Activated CD4-positive, alpha-beta T cell treated with anti-CD3 and anti-CD28 coated beads for 48 hours (primary cell): Measurements from ENCODE around the gene PSME1.

Experiments
- DNase-seq: peaks from one replicate; pipeline ENCODE4 v3.0.0-alpha.2; 2020

Gene PSME1

DNA sequence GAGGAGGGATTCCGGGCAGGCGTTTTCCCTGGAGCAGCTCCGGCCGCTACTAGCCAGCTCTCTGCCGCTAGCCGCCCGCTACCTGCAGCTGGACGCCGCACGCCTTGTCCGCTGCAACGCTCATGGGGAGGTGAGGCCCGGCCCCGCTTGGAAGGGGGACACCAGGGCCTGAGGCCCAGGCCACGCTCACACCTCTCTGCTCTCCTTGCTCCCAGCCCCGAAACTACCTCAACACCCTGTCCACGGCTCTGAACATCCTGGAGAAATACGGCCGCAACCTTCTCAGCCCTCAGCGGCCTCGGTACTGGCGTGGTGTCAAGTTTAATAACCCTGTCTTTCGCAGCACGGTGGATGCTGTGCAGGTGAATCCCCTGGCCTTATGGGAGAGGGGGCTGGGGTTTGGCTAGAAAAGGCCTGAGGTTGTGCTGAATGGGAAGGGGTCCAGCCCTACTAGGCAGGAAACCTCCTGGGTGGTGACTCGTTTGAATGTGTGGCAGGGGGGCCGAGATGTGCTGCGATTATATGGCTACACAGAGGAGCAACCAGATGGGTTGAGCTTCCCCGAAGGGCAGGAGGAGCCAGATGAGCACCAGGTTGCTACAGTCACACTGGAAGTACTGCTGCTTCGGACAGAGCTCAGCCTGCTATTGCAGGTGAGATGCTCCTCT is 11.9 kb downstream of the PSME1 start:
- DNase-seq: peak; percentile 21

DNA sequence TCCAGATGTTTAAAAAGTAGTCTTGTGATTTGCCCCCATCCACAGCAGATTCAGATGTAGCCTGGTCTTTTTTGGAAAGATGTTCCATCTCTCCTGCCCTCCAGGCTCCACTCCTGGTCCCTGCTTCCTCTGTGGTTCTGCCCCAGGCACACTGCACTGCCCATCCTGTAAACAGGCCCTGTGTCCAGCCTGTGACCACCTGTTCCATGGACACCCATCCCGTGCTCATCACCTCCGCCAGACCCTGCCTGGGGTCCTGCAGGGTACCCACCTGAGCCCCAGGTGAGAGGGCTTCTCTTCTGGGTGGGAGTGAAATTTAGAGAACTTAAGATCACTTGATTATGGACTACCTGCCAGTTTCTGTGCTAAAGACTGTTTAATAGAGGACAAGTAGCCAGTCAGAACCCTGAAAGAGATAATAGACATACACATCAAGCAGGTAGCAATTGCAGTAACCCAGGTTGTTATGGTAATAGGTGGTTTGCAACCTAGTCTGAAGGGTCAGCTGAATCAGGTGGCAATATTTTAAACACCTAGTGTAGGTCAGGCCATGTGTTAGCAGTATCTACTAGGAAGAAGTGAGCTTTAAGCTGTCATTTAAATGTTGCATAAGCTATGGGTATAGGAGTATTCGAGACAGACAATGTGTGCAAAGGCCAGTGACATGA is 13.4 kb downstream of the PSME1 start:
- no peak for DNase-seq

DNA sequence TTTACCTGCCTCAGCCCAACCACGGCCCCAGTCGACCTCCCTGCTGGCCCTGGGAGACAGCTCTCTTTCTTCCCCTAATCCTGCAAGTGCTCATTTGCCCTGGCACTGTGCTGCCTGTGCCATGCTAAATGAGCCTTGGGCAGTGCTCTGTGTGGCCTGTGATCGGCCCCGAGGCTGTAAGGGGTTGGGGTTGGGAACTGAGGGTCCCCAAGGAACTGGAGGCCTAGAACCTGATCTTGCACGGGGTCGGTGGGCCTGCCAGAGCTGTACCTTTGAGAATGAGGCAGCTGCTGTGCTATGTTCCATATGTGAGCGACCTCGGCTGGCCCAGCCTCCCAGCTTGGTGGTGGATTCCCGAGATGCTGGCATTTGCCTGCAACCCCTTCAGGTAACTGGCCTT is 14.1 kb downstream of the PSME1 start:
- DNase-seq: no peak

DNA sequence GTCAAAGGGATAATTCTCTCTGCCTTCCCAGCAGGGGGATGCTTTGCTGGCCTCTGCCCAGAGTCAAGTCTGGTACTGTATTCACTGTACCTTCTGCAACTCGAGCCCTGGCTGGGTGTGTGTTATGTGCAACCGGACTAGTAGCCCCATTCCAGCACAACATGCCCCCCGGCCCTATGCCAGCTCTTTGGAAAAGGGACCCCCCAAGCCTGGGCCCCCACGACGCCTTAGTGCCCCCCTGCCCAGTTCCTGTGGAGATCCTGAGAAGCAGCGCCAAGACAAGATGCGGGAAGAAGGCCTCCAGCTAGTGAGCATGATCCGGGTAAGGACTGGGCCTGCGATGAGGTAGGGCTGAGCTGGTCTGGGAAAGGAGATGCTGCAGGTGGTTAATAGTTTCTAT is 14.6 kb downstream of the PSME1 start:
- no peak for DNase-seq

DNA sequence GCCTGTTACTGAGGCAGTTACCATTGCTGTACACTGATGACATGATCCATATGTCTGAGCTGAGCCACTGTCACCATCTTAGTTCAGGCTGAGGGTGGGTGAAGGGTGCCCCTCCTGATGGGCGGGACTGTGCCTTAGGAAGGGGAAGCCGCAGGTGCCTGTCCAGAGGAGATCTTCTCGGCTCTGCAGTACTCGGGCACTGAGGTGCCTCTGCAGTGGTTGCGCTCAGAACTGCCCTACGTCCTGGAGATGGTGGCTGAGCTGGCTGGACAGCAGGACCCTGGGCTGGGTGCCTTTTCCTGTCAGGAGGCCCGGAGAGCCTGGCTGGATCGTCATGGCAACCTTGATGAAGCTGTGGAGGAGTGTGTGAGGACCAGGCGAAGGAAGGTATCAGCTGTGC is 15.0 kb downstream of the PSME1 start:
- no peak for DNase-seq

DNA sequence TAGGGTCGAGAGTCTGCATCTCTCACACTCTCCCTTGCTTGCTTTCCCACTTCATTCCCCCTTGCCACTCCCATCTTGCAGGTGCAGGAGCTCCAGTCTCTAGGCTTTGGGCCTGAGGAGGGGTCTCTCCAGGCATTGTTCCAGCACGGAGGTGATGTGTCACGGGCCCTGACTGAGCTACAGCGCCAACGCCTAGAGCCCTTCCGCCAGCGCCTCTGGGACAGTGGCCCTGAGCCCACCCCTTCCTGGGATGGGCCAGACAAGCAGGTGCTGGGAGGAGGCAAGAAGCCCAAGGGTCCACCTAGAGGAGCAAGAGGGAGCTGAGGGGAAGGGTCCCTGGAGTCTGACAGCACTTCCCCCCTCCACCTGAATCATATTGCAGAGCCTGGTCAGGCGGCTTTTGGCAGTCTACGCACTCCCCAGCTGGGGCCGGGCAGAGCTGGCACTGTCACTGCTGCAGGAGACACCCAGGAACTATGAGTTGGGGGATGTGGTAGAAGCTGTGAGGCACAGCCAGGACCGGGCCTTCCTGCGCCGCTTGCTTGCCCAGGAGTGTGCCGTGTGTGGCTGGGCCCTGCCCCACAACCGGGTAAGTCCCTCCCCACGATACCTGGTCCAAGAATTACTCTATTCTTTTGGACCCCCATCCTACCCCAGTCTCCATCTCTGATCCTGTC is 15.5 kb downstream of the PSME1 start:
- DNase-seq: no peak

DNA sequence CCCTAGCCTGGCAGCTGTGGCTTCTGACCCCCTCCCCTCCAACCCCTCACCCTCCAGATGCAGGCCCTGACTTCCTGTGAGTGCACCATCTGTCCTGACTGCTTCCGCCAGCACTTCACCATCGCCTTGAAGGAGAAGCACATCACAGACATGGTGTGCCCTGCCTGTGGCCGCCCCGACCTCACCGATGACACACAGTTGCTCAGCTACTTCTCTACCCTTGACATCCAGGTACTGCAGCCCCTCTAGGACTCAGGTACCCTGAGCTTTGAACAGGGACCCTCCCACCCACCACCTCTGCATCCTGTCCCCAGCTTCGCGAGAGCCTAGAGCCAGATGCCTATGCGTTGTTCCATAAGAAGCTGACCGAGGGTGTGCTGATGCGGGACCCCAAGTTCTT is 19.1 kb downstream of the PSME1 start:
- DNase-seq: no peak

DNA sequence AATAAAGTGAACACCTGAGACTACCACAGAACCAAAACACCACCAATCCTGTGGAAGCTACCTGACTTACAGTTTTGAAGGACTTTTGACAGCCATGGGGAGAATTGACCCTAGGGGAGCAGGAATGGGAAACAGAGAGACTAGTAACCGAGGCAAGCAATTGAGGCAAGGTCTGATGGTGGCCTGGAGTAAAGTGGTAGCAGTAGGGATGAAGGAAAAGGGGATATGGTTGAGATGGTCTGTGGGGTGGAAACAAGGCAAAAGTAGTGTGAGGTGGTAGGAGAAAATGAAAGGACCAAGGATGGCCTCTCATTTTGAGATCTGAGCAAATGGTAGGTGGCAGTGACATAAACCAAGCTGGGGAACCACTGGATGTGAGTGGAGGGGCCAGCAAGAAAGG is 20.8 kb downstream of the PSME1 start:
- no peak for DNase-seq

DNA sequence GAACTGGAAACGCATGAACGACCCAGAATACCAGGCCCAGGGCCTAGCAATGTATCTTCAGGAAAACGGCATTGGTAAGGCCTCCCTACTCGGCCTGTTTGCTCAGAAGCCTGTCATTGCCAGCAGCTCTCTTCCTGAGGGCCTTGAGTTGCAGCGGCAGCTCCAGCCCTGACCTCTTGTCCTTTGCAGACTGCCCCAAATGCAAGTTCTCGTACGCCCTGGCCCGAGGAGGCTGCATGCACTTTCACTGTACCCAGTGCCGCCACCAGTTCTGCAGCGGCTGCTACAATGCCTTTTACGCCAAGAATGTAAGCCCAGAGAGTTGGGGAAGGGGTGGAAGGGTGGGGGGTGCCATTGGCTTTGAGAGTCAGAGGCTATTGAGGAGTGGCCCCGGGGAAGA is 21.3 kb downstream of the PSME1 start:
- DNase-seq: no peak

DNA sequence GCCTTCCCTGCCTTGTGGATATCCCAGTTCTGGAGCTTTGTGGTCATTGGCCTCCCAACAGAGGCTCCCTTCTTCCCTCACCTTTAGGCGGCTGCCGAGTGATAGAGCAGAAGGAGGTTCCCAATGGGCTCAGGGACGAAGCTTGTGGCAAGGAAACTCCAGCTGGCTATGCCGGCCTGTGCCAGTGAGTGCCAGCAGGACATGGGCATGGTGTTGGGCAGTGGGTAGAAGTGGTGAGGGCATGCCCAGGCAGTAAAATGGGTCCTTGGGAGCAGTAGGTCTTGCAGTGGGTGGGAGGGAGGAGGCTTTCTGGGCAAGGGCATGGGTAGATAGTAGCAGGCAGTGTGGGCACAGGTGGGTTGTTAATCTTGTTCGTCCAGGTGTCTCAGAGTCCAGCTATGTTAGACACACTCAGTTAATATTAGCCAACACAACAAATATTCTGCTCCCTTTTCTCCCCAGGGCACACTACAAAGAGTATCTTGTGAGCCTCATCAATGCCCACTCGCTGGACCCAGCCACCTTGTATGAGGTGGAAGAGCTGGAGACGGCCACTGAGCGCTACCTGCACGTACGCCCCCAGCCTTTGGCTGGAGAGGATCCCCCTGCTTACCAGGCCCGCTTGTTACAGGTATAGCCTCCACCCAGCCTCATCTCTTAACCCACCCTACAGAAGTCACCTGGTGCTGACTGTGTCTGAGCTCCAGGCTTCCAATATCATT is 23.9 kb downstream of the PSME1 start:
- DNase-seq: no peak

DNA sequence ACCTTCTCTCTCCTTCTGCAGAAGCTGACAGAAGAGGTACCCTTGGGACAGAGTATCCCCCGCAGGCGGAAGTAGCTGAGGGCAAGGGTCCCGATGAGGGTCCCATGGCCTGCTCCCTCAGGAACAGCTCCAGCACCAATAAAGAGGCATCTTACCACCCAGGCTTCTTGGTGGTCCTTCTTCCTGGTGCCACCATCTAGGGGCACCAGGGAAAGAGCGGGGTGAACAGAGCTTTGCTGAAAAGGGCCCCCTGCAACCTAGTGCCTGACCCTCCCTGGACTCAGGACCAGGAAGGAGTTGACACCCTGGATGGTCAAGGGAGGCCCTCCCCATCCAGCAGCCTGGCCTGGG is 24.5 kb downstream of the PSME1 start:
- no peak for DNase-seq

DNA sequence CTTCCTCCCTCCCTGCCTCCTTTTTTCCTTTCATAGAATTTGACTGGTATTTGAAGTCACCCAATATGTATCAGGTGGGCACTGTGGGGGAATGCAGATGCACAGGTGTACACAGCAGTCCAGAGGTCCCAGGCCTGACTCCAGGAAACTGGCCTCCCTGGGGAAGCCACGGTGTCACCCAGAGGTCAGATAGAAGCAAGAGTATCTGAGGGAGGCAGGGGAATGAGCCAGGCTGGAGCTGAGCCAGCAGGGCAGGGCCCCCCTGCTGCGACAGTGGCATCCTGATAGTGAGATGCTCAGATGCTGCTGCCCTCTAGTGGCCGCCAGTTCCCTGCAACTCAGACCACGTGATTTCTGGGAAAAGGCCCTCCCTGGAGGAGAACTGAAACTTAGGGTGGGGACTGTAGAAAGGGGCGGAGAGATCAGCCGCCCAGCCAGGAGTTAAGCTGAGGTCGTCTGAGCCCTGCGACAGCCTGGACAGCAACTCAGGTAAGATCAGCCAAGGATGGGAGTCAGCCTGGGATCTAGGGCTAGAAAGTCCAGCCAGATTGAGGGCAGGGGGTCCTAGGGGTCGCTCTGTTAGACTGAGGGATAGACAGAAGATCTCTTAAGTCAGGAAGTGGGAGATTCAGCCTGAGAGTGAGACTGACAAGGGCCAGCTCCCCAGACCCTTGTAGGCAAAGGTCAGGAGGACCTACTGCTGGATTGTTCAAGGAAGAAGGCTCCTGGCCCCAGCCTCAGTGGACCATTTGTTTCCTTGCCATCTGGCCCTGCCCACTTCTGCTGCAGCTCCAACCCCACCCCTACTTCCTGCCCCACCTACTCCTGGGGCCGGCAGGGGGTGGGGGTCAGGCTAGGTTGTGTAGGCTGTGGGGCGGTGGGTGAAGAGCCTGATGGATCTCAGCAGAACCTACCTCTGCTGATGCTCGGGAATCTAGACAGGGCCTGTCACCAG is 25.1 kb downstream of the PSME1 start, which contains the start of gene IRF9:
IRF9 (plus strand) TSS at position 416 of the 955 bp plus-strand sequence. CDS start 880 bp downstream, outside the sequence.
- peak; percentile 98 for DNase-seq

DNA sequence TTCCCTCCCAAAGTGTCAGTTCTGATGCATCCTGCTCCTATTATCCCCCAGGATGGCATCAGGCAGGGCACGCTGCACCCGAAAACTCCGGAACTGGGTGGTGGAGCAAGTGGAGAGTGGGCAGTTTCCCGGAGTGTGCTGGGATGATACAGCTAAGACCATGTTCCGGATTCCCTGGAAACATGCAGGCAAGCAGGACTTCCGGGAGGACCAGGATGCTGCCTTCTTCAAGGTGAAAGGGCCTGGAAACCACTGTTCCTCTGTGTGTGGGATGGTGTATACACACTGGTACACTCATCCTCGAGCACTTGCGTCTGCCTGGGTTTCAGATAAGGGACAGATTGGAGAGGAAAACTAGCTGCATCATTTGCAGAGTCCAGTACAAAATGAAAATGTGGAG is 26.1 kb downstream of the PSME1 start:
- peak; percentile 52 for DNase-seq

DNA sequence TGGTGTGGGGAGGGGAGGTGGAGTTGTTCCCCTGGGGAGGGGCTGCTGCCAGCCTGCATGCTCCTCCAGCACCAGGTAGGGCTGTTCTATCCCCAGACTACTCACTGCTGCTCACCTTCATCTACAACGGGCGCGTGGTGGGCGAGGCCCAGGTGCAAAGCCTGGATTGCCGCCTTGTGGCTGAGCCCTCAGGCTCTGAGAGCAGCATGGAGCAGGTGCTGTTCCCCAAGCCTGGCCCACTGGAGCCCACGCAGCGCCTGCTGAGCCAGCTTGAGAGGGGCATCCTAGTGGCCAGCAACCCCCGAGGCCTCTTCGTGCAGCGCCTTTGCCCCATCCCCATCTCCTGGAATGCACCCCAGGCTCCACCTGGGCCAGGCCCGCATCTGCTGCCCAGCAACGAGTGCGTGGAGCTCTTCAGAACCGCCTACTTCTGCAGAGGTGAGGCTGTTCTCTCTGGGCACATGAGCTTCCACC is 28.6 kb downstream of the PSME1 start:
- no peak for DNase-seq

DNA sequence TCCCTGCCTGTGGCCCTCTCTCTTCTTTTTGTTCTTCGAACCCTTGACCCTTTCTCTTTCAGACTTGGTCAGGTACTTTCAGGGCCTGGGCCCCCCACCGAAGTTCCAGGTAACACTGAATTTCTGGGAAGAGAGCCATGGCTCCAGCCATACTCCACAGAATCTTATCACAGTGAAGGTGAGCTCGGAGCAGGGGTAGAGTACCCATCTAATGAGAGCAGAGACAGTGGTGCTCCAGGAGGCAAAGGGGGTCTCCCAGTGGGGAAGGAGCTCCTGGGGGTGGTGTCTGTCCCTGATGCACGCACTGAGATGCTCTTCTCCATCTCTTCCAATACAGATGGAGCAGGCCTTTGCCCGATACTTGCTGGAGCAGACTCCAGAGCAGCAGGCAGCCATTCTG is 29.8 kb downstream of the PSME1 start:
- DNase-seq: no peak

DNA sequence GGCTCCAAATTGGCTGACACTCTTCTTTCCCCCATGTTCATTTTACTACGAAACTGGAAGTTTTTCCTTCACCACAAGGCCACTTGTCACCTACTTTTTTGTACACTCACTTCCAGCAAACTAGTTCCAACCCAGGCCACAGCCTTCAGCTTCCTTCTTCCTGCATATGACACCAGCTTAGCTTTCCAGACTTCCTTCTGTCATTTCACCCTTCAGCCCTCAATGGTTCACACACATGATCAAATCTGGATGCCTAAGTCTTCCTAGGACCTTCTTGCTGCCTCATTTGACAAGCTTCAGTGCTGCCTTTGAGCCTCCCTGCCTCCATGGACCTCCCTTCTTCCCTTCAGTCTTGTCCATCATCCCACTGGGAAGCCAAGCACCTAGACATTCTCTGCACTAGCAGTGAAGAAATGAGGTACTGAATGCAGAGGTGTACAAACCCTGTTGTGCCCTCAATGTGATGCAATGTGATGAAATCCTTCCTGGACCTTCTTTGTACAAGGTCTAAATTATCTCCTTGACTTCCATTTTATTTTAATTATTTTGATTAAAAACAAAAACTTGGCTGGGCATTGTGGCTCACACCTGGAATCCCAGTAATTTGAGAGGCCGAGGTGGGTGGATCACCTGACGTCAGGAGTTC is 31.6 kb downstream of the PSME1 start:
- no peak for DNase-seq

DNA sequence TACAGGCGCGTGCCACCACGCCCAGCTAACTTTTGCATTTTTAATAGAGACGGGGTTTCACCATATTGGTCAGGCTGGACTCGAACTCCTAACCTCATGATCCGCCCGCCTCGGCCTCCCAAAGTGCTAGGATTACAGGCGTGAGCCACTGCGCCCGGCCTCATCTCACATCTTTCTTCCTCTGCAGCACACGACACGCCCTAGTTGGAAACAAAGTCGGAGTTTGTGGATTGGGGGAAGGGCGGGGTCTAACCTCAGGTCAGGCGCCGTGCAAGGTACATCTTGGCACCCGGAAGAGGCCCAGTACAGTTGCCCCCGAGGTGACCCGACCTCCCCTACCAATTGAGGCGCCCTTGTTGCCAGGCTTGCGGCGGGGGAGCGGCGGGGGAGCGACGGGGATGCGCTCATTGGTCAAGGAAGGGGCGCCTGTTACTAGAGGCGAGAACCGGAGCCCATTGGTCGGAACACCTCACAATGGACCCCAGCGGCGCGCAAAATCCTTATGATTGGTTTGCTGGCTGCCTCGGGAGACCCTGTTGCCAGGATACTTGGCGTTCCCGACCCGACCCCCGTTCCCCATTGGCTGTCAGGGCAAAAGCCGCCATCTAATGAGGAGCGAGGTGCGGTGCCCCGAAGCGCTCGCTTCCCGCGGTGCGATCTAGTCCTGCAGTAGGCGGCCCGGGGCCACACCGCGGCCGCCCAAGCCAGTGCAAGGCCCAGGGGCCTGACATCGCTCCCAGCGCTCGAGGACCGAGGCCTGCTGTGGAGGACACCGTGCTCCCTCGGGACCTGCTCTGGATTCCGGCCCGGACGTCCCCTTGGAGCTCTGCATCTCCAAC is 35.6 kb downstream of the PSME1 start, which contains the start of gene REC8:
REC8 (plus strand) TSS at position 659 of the 839 bp plus-strand sequence. CDS start 473 bp downstream, outside the sequence.
- DNase-seq: peak; percentile 80

DNA sequence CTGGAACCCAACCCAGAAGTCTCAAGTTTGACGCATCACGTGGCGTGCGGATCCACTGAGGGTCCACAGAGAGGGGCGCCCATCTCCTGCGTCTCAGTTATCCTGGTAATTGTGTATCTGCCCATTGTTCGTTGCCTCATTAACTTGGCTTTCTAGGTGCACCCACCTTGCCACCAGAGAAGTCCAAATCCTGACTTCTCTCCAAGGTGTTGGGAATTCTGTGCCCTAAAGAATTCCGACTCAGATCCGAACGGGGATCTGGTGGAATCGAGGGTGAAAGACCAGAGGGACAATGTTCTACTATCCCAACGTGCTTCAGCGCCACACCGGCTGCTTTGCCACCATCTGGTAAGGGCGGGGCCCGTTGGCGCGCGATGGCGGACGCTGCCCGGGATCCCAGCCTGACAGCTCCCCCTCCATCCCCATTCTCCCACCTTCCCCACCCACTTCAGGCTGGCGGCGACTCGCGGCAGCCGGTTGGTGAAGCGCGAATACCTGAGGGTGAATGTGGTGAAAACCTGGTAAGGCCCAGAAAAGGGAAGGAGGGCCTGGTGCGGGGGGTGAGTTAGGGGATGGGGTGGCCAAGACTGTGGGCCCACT is 36.4 kb downstream of the PSME1 start:
- no peak for DNase-seq

DNA sequence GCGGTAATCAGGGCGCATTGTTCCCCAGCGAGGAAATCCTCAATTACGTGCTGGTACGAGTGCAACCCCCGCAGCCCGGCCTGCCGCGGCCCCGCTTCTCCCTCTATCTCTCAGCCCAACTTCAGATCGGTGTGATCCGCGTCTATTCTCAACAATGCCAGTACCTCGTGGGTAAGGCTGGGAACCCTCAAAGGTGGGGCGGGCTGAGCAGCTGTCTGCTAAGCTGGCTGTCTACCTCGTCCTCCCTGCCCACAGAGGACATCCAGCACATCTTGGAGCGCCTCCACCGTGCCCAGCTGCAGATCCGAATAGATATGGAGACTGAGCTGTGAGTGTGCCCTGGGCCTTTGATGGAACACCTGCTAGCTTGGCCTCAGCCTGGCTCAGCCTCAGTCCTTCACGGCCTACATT is 36.9 kb downstream of the PSME1 start:
- no peak for DNase-seq

DNA sequence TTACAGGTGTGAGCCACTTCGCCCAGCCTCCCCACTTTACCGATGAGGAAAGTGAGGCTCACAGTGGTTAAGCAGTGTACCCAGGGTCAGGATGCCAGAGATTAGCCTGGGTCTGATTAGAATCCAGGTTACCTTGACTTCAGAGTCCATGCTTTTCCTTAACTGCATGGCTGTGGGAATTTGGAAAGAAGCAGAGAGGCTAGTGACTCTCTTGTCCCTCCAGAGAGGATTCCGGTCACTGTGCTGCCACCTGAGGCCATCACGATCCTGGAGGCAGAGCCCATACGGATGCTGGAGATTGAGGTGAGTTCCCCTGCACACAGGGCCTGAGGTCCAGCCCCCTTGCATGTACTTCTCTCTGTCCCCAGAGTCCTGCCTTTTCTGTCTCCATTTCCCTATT is 40.6 kb downstream of the PSME1 start:
- DNase-seq: no peak
